Vagina (tissue), 2 donors: Measurements from ENCODE around the gene ESCO1. TPM values are rescaled to one million over a fixed set of nuclear protein-coding genes. Genes with fewer than 3 reads are reported as not detected.

ENCODE experiments used
- DNase-seq, 2 donors: peaks; one replicate each; pipeline ENCODE4 v3.0.0-alpha.2; 2017; ENCODE audit errors: extremely low spot score in 2 of 2
- H3K27ac ChIP-seq: fragments of 200-600 bp; sonication (generic); one replicate; pipeline ENCODE4 v1.5.1; 2019
- H3K27me3 ChIP-seq: fragments of 200-600 bp; sonication (generic); one replicate; pipeline ENCODE4 v1.5.1; 2019
- H3K36me3 ChIP-seq, 2 donors: fragments of 200-600 bp; sonication (generic); one replicate each; pipeline ENCODE4 v1.5.1; 2017 to 2019
- H3K4me1 ChIP-seq: fragments of 200-600 bp; sonication (generic); one replicate; pipeline ENCODE4 v1.5.1; 2019
- H3K4me3 ChIP-seq, 2 donors: fragments of 200-600 bp; sonication (generic); 1 replicate in 1 of 2; 2 replicates in 1 of 2; pipeline ENCODE4 v1.5.1; 2016 to 2019
- H3K9me3 ChIP-seq: fragments of 200-600 bp; sonication (generic); one replicate; pipeline ENCODE4 v1.5.1; 2019
- POLR2A ChIP-seq, 2 donors: fragments of 450-650 bp; IDR thresholded peaks; one replicate each; pipeline ENCODE4 v1.6.1; 2017; ENCODE audit warnings: antibody characterized with exemption in 2 of 2, mild to moderate bottlenecking in 2 of 2, moderate library complexity in 2 of 2
- POLR2AphosphoS5 ChIP-seq, 2 donors: sonication (generic); formaldehyde crosslinking; IDR thresholded peaks; one replicate each; pipeline ENCODE4 v1.9.0; 2017; ENCODE audit warnings: antibody characterized with exemption in 2 of 2, mild to moderate bottlenecking in 2 of 2, low read depth in 1 of 2; ENCODE audit not compliant: insufficient read depth in 1 of 2
- intact Hi-C: fragments of 100-400 bp; cut with DNase I; formaldehyde crosslinking; loops from one replicate; pipeline ENCODE4 v1.15.1; 2023
- total RNA-seq: library from RNA; depleted of rRNA; stranded (reverse); fragments of >200 nt; gene quantifications from one replicate; pipeline ENCODE4 v1.2.3, GENCODE V29; 2016
- TF ChIP-seq, protein P1 (sequence below), 3 experiments: fragments of 450-650 bp in 2 of 3; fragments of 200-600 bp in 1 of 3; sonication (generic) in 1 of 3; IDR thresholded peaks; one replicate each; pipeline ENCODE4 v1.5.1; 2017 to 2019; ENCODE audit warnings: antibody characterized with exemption in 3 of 3, mild to moderate bottlenecking in 2 of 3, moderate library complexity in 2 of 3

ESCO1 gene
- total RNA-seq, 1 donor from 2014 or later, result 16.0 TPM

- Histone ChIP-seq H3K27ac (no peak overlapping the region), H3K4me3 (no peak overlapping the region), H3K27me3 (no peaks in the 10 kb centered on the region), H3K4me1 (no peaks in the 10 kb centered on the region), H3K9me3 (no peaks in the 10 kb centered on the region), H3K36me3 (no peaks in the 10 kb centered on the region)
- TF ChIP-seq POLR2A (IDR thresholded peaks at IDR 0.05), result no peak
- DNase-seq, result no peak
- intact Hi-C loops, result no loop called here
Observed at GRCh38 chr18:21507913-21508701, 92.4 kb downstream of the ESCO1 start.

DNA sequence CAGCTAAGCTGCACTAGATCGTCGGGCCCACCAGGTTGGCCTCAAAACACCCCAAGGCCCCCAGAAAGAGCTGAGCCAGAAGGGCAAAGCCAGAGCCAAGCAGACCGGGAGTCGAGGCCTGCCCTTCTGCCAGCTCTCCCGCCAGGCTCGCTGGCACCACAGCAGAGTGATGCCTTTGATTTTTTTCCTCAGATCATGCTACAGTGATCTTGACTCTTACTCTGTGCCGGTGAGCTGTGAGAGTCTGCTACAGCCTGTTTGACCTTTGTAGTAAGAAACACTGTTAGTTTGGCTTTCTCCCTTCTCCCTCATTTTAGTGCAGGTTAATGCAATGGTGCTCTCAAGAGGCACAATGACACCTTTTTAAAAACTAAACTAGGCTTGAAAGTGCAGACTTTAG is 97.8 kb downstream of the ESCO1 start:
- Histone ChIP-seq H3K27ac (no peak overlapping the region), H3K36me3 (no peaks in the 10 kb centered on the region), H3K4me1 (no peaks in the 10 kb centered on the region), H3K4me3 (no peak overlapping the region), H3K9me3 (no peaks in the 10 kb centered on the region), H3K27me3 (no peaks in the 10 kb centered on the region)
- DNase-seq, result no peak
- TF ChIP-seq POLR2A (IDR thresholded peaks at IDR 0.05), result no peak
- TF ChIP-seq, protein P1, sequence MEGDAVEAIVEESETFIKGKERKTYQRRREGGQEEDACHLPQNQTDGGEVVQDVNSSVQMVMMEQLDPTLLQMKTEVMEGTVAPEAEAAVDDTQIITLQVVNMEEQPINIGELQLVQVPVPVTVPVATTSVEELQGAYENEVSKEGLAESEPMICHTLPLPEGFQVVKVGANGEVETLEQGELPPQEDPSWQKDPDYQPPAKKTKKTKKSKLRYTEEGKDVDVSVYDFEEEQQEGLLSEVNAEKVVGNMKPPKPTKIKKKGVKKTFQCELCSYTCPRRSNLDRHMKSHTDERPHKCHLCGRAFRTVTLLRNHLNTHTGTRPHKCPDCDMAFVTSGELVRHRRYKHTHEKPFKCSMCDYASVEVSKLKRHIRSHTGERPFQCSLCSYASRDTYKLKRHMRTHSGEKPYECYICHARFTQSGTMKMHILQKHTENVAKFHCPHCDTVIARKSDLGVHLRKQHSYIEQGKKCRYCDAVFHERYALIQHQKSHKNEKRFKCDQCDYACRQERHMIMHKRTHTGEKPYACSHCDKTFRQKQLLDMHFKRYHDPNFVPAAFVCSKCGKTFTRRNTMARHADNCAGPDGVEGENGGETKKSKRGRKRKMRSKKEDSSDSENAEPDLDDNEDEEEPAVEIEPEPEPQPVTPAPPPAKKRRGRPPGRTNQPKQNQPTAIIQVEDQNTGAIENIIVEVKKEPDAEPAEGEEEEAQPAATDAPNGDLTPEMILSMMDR (IDR thresholded peaks at IDR 0.05), result no peak
- no peak for TF ChIP-seq POLR2AphosphoS5 (IDR thresholded peaks at IDR 0.05; ENCODE audit: insufficient read depth in 1 of 2, low read depth in 1 of 2)
- intact Hi-C loops, result no loop called here

GRCh38 chr18:21499997-21500396 is 100.5 kb downstream of the ESCO1 start:
- TF ChIP-seq POLR2AphosphoS5 (IDR thresholded peaks at IDR 0.05; ENCODE audit: insufficient read depth in 1 of 2, low read depth in 1 of 2), result no peak
- no peak for TF ChIP-seq POLR2A (IDR thresholded peaks at IDR 0.05)
- intact Hi-C loops, result no loop called here
- Histone ChIP-seq H3K27ac (no peak overlapping the region), H3K36me3 (no peaks in the 10 kb centered on the region), H3K9me3 (no peaks in the 10 kb centered on the region), H3K4me1 (no peaks in the 10 kb centered on the region), H3K4me3 (no peak overlapping the region), H3K27me3 (no peaks in the 10 kb centered on the region)
- DNase-seq, result no peak

- no peaks in the 10 kb centered on the region for H3K9me3 ChIP-seq
- no peaks in the 10 kb centered on the region for H3K4me1 ChIP-seq
- no peak overlapping the region for H3K27ac ChIP-seq
- DNase-seq, result no peak
- no peaks in the 10 kb centered on the region for H3K27me3 ChIP-seq
- intact Hi-C loops, result no loop called here
- TF ChIP-seq POLR2AphosphoS5 (IDR thresholded peaks at IDR 0.05; ENCODE audit: insufficient read depth in 1 of 2, low read depth in 1 of 2) (no peak), POLR2A (IDR thresholded peaks at IDR 0.05) (no peak)
- TF ChIP-seq, protein P1 (IDR thresholded peaks at IDR 0.05), result no peak
- no peak overlapping the region for H3K4me3 ChIP-seq
- no peaks in the 10 kb centered on the region for H3K36me3 ChIP-seq
Observed at GRCh38 chr18:21496277-21496835, 104.1 kb downstream of the ESCO1 start.

GRCh38 chr18:21490748-21491147 is 109.8 kb downstream of the ESCO1 start:
- Histone ChIP-seq H3K27ac (no peak overlapping the region), H3K36me3 (no peaks in the 10 kb centered on the region), H3K9me3 (no peaks in the 10 kb centered on the region), H3K4me1 (no peaks in the 10 kb centered on the region), H3K4me3 (no peak overlapping the region), H3K27me3 (no peaks in the 10 kb centered on the region)
- no peak for TF ChIP-seq POLR2AphosphoS5 (IDR thresholded peaks at IDR 0.05; ENCODE audit: insufficient read depth in 1 of 2, low read depth in 1 of 2)
- TF ChIP-seq, protein P1 (IDR thresholded peaks at IDR 0.05), result no peak
- no peak for TF ChIP-seq POLR2A (IDR thresholded peaks at IDR 0.05)
- DNase-seq, result no peak
- intact Hi-C loops, result no loop called here

DNA sequence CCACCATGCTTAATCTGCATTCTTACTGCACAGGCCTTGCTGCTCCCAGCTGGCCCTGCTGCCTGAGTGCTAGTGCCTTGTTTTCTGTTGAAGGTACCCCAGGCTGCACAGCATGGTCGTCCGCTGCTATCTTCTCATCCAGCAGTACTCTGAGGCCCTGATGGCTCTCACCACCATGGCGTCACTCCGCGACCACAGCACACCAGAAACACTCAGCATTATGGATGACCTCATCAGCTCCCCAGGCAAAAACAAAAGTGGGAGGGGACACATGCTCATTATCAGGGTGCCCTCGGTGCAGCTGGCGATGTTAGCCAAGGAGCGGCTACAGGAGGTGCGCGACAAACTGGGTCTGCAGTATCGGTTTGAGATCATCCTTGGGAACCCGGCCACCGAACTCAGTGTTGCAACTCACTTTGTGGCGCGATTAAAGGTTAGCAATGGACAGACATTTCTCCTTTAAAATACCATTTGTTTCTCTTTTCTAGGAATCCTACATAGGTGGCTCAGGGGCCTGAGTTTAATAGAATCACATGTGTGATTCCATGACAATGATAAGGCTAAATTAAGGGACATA is 110.5 kb downstream of the ESCO1 start:
- intact Hi-C loops, result no loop called here
- no peak for DNase-seq
- Histone ChIP-seq H3K27ac (no peak overlapping the region), H3K36me3 (no peaks in the 10 kb centered on the region), H3K9me3 (no peaks in the 10 kb centered on the region), H3K4me3 (no peak overlapping the region), H3K4me1 (no peaks in the 10 kb centered on the region), H3K27me3 (no peaks in the 10 kb centered on the region)
- TF ChIP-seq POLR2A (IDR thresholded peaks at IDR 0.05) (no peak), POLR2AphosphoS5 (IDR thresholded peaks at IDR 0.05; ENCODE audit: insufficient read depth in 1 of 2, low read depth in 1 of 2) (no peak)
- TF ChIP-seq, protein P1 (IDR thresholded peaks at IDR 0.05), result no peak
